Epithelial cell of esophagus (primary cell): ENCODE results near the gene UGT1A5.

ENCODE experiments used
- DNase-seq: peaks from one replicate; pipeline ENCODE4 v3.0.0; 2010; ENCODE audit warnings: low read depth
- H3K4me3 ChIP-seq: 2 replicates; pipeline ENCODE4 v1.5.1; 2011; ENCODE audit warnings: mild to moderate bottlenecking, low read length, control low read depth
- CTCF ChIP-seq: IDR thresholded peaks from 2 replicates; pipeline ENCODE4 v1.5.1; 2011; ENCODE audit warnings: low read depth, mild to moderate bottlenecking, low read length, control low read depth, inconsistent platforms; ENCODE audit not compliant: insufficient read depth; ENCODE audit errors: missing control alignments

UGT1A5 gene

GRCh38 chr2:233702238-233702637 lies 10.5 kb upstream of the UGT1A5 start:
- H3K4me3 ChIP-seq: no peak overlapping the region
- DNase-seq: no peak
- no peak for TF ChIP-seq CTCF

- TF ChIP-seq CTCF: no peak
- no peak overlapping the region for H3K4me3 ChIP-seq
- peak; percentile 73 for DNase-seq
Observed at GRCh38 chr2:233705911-233706506, 6.7 kb upstream of the UGT1A5 start.

- no peak overlapping the region for H3K4me3 ChIP-seq
- peak; percentile 70 for DNase-seq
- no peak for TF ChIP-seq CTCF
Observed at GRCh38 chr2:233706720-233707119, 6.0 kb upstream of the UGT1A5 start.

- no peak for TF ChIP-seq CTCF
- no peak overlapping the region for H3K4me3 ChIP-seq
- peak; percentile 54 for DNase-seq
Observed at GRCh38 chr2:233707940-233708644, 4.6 kb upstream of the UGT1A5 start.

GRCh38 chr2:233708942-233709341 lies 3.8 kb upstream of the UGT1A5 start:
- TF ChIP-seq CTCF: no peak
- no peak for DNase-seq
- no peak overlapping the region for H3K4me3 ChIP-seq

- DNase-seq: peak; percentile 78
- peak; percentile 96 for TF ChIP-seq CTCF
Observed at GRCh38 chr2:233711312-233712008, 1.2 kb upstream of the UGT1A5 start.

More at GRCh38 chr2:233711312-233712008, 1.2 kb upstream of the UGT1A5 start:
- no peak overlapping the region for H3K4me3 ChIP-seq
